CD1c-positive myeloid dendritic cell (primary cell): Measurements from ENCODE around the gene PTGIS.
"Not testable (repeated sequence)": the region's sequence is repeated elsewhere in the genome, so short reads cannot be mapped to it uniquely, and the experiment has no call there.

ENCODE experiments used
- DNase-seq: peaks from one replicate; pipeline ENCODE4 v3.0.0-alpha.2; 2016; ENCODE audit errors: extremely low spot score

The PTGIS gene

GRCh38 chr20:49579874-49580812, 12.2 kb upstream of the PTGIS start:
- no peak for DNase-seq

- DNase-seq: no peak
These were observed 11.3 kb upstream of the PTGIS start for GRCh38 chr20:49579195-49579594.

- DNase-seq: no peak
These were observed 10.5 kb upstream of the PTGIS start for GRCh38 chr20:49578436-49578835.

GRCh38 chr20:49575551-49576060, 7.7 kb upstream of the PTGIS start:
- no peak for DNase-seq

- DNase-seq: no peak
These were observed 6.0 kb upstream of the PTGIS start for GRCh38 chr20:49573900-49574416.

- no peak for DNase-seq
These were observed 4.9 kb upstream of the PTGIS start for GRCh38 chr20:49572857-49573256.

- no peak for DNase-seq
These were observed 3.6 kb upstream of the PTGIS start for GRCh38 chr20:49571553-49571835.

- no peak for DNase-seq
These were observed 3.1 kb upstream of the PTGIS start for GRCh38 chr20:49570828-49571552.

GRCh38 chr20:49570161-49570827, 2.4 kb upstream of the PTGIS start:
- DNase-seq: no peak

GRCh38 chr20:49569411-49570115, 1.6 kb upstream of the PTGIS start:
- no peak for DNase-seq

- DNase-seq: no peak
These were observed 578 bp upstream of the PTGIS start for GRCh38 chr20:49568278-49569151.

GRCh38 chr20:49566401-49567364, 1.3 kb downstream of the PTGIS start:
- DNase-seq: no peak

GRCh38 chr20:49564991-49565390, 2.9 kb downstream of the PTGIS start:
- not testable (repeated sequence) for DNase-seq

GRCh38 chr20:49563015-49563980, 4.6 kb downstream of the PTGIS start:
- DNase-seq: no peak

- DNase-seq: no peak
These were observed 5.5 kb downstream of the PTGIS start for GRCh38 chr20:49562311-49563014.

- no peak for DNase-seq
These were observed 6.1 kb downstream of the PTGIS start for GRCh38 chr20:49561806-49562205.

- DNase-seq: no peak
These were observed 6.7 kb downstream of the PTGIS start for GRCh38 chr20:49561256-49561655.

GRCh38 chr20:49560646-49561045, 7.3 kb downstream of the PTGIS start:
- no peak for DNase-seq
